ENCODE data around the gene LGR4. TPM values are rescaled to one million over a fixed set of nuclear protein-coding genes. Genes with fewer than 3 reads are reported as not detected.

LGR4 gene
- polyA plus RNA-seq, 1 donor = 27.0 TPM

DNA sequence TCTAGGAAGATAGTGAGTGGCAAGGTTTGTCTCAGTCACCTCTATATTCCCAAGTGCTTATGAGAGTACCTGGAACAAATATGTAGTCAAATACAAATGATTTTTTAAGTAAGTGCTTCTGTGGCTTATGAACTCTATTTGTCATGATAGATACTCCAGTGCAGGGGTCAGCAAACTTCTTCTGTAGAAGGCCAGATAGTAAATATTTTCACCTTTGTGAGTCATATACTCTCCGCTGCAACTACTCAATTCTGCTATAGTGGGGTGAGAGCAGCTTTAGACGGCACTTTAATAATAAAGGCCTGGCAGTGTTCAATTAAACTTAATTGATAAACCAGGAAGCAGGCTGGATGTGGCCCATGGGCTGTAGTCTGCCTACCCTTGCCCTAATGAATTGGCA is 97.2 kb downstream of the LGR4 start:
- DNase-seq = no peak

DNA sequence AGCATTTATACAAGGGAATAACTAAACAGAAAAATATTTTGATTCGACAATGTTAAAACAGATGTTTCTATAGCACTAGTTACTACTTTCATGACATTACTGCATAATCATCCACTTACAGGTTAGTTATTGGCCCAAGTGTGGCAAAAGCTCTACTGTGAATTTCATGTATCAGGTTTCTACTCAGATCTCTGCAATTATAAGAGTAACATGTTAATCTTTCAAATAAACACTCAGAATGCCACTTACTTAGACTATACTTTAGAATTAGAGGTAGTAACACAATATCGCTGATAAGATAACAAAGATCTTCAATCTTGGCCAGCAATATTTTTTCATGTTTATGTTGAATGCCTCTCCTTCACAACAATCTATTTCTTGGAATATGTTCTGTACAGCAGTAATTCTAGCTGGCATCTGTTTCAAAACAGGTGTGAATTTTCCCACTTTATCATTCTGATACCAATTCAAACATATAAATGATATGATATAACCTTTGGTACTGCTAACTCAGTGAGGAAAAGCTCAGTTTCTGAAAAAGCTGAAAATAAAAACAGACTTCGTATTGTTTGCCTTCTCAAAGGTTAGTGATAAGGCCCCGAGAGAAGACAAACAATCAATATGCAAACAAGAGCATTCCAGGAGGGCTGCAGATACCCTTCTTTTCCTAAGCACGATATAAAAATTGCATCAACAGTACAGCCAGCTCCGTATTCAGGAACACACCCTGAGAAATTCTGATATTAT is 98.6 kb downstream of the LGR4 start:
- no peak for DNase-seq

DNA sequence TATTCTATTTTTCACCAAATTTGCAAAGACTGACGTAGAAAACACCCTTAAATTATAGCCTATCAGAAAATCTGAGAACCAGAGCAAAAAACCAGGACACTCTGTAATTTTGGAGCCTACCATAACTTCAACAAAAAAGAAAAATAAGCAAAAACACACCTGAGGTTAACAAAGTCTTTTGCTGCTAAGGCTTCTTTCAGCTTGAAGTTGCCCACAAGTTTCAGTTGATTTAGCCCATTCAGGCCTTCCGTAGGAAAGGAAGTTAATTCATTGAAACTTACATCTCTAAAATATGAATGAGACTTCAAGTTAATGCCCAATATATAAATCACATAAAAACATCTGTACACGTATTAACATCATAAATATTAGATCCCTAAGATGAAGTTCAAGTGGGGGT is 99.2 kb downstream of the LGR4 start:
- no peak for DNase-seq

DNA sequence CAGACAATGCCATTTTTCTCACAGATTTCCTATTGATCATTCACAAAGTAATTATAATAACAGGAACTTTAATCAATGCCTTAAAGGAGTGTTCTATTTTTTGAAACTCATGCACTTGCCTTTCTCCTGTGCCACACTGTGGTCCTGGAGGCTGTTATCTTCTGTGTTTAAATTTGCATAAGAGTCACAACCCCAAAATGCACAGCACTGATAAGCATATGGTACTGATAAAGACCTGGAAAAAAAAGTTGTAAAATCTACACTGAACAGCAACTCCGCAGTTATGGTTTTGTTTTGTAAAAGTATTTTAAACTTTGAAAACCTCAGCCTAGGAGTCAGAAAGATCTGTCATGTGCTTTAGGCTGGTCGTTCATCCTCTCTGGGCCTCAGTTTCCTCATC is 100.4 kb downstream of the LGR4 start:
- DNase-seq = no peak

DNA sequence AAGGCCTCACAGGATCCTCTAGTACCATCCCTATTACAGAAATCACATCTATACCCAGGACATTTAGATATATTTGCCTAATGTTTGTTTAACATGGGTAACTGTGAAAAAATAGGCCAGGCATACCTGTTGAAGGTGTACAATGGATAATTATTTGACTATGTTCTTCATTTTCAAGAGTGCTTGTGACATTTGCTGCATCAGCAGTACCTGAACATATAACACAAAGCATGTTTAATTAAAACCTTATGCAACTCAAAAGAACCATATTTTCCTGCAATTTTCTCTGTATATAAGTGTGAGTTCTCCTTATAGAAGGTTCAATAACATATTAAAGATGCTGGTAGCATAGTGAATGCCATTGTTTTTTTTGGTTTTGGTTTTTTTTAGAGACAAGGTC is 101.1 kb downstream of the LGR4 start:
- no peak for DNase-seq

DNA sequence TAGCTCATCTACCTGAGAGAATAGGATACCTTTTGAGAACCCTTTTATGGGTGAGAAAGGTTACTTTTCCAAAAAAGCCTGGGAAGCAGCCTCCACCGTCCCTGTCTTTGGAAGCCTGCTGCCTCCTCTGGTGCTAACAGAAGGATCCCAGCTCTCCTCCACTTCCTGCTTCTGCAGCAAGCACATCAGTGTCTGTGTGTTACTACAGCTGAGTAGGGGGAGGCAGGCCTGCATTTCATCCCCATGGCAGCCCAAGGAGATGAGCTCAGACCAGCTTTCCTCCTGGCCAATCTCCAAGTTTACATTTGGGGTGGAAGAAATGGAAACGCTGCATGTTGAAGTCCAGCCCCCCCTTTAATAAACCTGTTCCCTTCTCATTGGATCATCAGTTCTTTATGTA is 102.2 kb downstream of the LGR4 start:
- no peak for DNase-seq

DNA sequence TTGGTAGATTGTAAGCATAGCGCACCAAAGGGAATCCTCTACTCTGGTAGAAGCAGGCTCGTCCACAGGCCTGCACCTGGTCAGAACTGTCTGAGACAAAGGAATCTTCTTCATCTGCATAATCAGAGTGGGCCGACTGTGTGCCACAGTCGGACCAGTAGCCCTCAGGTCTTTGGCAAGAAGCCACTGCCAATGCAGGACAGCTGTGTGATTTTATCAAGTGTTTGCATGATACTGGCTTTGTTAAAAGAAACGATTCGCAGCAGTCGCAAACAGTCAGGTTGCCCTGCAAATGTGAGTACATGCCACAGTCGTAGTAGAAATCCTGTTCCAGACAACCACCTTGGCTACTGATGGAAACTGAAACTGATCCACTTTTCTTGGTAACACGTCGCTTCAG is 104.7 kb downstream of the LGR4 start:
- DNase-seq = no peak

DNA sequence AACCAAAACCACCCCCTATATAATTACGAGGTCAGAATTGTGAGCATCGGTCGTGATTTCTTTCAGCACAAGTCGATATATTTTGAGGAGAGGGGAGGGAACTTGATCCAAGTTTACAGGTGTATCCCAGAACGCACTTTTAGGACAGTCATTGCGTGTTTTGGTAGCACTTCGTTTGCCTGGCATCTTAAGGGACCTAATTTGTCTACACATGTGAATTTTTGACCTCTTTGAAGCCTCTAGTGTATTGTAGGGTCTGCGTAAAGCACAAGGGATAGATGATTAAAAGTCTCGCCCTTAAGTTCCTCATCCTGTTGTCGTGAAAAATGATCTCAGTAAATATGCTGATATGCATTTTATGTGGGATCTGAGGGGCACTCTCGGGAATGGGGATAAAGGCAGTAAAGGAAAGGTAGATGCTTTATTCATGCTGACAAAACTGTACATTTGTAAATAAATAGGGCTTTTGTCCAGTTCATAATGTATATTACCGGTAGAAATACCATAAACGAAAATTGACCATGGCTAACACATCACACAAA is 108.9 kb downstream of the LGR4 start:
- DNase-seq = no peak

DNA sequence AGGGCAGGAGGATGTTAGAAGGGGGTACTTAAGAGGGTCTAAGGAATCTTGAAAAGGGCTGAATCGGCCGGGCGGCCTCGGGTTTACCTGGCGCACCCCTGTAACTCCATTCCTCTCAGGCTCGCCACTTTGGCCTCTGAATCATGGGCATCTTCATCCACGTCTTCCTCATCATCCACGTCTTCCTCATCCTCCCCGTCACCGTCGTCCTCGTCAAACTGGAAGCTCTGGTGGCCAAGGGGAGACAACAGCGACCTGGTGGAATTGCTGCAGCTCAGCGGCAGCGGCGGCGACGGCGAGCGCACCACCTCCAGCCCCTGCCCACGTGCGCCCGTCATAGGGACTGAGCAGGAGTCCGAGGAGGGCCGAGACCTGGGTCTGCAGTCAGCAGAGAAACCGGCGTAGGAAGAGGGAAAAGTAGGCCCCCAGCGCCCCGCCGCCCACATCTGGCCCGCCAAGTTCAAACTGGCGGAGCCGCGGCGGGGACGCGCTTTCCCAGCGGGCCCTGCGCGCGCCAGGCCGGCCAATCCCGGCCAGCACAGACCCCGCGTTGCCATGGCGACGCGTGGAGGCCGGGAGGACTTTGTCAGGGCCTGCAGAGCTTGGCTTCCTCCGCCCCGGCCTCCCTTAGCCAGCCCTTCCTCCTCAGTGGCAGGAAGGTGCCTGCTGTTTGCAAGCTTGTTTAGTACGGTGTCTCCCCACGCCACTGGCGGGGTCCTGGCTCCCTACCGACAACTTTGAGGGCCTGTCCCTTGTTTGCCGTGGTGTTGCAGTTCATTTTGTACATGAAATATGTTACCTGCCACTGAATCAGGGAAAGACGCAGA is 109.6 kb downstream of the LGR4 start, which contains the start of gene CCDC34:
Gene CCDC34, minus strand, starts transcription at position 467 of the 827 bp plus-strand sequence. Its CDS starts 21 bp downstream, at position 446.
- peak; percentile 98 for DNase-seq

DNA sequence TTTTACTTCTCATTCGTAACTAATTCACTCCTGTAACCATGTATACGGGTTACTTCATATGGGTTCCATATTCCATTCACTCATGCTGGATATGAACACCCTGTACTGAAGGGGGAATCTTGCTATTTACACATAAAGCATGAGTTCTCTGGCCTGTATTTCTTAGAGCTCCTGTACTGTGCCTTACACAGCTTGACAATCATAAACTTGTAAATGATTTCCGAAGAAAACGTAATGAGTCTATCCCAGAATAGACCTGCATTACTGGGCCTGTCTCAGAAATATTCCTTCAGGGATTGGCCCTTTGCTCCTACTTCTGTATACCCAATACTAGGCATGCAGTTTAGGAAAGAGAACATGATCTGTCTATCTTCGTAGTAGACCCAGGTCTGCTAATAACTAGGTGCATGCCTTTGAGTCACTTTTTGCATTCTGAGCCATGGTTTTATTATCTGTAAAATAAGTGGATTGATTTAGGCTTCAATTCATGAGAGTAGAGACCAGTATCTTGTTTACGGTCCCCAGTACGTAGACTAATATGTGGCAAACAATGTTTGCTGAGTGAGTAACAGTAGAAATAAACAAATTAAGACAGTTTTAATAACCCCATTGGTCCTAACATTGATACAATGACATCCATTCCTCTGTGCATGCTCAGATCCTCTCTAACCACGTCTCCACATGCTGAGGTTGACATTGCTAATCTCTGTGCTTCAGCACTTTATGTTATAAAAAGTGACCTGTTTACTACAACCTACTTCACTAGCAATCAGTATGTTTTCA is 110.8 kb downstream of the LGR4 start:
- DNase-seq = no peak

DNA sequence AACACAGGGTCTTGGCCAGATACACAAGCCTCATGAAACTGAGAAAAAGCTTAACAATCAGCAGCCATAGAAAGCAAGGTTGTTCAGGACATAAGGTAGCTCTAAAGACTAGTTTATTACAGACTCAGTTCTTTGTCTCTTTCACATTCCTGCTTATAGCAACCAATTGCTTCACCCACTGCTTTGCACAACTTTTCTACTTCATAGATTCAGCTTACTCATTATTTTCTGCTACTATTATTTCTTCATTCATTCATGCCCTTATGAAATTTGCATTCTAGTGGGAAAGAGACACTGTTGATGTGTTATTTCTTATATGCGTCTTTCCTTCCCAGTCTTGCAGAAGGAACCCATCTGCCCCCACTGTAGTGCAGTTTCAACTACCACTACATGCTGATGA is 114.3 kb downstream of the LGR4 start:
- no peak for DNase-seq

DNA sequence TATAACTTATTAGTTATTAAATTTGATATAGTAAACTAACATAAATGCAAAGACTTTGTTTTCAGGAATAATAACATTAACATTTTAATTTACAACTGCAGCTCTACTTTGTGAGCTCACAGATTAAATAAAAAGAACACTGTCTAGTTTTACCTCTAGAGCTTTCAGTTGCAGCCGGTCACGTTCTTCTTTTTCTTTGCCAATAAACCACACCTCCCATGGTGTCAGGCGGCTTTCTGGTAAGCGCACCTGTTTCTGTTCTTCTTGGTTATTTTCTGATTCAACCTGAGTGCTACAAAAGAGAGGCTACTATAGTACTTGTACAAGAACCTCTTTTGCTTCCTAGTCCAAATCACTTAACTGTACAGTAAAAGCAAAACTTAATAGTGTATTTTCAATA is 115.3 kb downstream of the LGR4 start:
- no peak for DNase-seq

DNA sequence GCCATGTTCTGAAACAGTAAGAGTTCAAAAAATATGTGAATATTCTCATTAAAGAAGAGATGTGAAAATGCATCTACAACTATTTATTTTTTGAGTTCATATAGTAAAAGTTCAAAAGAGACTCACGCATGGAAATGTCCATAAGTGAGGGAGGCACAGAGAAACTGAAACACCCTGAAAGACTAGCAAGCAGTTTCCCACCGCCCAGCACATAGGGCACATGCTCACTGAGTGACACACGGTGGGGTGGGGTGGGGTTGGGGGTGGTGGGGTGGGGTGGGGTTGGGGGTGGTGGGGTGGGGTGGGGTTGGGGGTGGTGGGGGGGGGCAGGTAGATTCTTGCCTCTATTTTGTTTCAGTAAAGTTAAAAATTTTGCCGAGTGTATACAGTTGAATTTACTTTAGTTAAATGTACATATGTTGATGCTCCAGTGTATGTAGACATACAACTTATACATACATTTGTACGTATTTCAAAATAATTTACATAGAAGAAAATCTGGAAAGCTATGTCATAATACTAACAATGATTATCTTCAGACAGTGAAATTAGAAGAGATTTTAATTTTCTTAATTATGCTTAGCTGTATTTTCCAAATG is 115.9 kb downstream of the LGR4 start:
- no peak for DNase-seq

DNA sequence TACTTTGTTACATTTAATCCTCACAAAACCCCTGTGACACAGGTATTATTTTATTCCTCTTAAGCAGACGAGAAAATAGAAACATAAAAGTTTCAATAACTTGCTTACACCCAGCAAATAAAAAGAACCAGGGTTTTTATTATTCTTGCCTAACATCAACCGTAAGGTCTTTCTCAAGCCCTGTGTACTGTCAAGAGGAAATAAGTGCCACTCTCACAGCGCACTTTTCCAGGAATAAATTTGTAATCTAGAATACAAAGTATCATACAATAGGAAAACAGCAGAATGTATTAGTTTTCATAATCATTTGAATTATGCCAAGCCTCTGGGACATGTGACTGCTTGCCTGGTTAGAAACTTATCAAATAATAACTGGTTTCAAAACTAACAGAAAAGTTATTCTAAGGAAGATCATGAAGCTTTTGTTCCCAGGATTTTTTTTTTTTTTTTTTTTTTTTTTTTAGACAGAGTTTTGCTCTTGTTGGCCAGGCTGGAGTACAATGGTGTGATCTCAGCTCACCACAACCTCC is 117.0 kb downstream of the LGR4 start:
- no peak for DNase-seq

DNA sequence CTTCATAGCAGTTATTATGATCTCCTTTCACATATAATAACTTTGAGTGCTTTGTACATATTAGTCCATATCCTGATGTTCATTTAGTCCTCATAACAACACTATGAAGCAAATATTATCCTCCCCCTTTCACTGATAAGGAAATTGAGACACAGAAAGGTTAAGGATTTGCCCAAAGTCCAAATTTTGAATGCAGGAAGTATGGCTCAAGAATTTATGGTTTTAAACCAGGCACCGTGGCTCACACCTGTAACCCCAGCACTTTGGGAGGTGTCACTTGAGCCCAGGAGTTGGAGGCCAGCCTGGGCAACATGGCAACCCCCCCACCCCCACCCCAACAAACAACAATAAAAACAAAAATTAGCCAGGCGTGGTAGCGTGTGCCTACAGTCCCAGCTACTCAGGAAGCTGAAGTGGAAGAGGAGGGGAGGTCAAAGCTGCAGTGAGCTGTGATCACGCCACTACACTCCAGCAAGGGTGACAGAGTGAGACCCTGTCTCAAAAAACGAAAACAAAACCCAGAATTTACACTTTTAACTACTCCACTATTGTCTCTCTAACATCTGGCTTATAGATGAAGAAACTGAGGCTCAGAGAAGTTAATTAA is 118.1 kb downstream of the LGR4 start:
- DNase-seq = no peak

DNA sequence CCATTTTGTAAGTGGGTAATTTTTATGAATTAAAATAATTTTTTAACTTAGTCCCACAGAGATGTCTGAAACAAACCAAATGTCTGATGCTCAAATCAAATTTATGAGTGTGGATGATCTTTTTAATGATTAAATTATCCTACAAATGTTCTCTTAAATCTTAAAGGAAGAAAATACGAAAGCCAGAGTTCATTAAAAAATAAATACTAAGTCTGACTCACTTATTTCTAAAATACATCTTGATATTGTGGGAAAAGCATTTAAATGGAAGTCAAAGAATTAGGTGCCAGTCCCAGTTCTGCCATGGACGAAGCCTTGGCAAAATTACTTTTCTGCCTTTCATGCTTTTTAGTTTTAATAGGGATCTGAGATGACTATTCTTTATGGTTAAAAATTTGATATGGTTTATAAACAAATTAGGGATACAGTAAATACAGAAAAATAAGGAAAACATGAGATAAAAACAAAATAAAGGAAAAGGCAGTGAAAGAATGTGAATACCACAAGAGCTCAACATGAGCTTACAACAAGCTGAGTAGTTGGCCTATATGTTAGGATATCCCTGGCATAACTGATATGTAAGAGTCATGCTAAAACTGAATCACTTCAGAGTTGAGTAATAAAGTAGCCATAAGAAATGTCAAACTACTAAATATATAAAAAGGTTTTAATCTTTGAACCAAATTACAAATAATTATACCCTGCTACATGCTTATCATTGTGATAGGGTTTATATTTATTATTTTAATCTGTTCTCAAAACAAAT is 118.8 kb downstream of the LGR4 start:
- DNase-seq = no peak

DNA sequence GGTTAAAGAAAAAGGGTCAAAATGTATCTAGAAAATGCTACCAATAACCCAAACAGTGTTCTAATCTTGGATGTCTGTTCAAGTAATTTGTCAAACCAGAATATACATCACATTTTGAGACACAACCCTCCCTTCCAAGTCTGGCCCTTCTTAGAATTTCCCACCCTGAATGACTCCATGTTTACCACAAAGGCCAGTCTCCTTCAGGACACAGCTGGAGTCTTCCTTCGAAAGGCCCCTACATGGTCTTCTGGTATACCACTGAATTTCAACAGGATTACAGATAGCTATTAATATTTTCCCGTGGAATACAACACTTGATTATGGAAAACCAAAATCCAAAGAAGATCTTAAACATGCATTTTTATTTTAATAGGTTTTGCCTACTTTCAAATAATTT is 119.8 kb downstream of the LGR4 start:
- no peak for DNase-seq

DNA sequence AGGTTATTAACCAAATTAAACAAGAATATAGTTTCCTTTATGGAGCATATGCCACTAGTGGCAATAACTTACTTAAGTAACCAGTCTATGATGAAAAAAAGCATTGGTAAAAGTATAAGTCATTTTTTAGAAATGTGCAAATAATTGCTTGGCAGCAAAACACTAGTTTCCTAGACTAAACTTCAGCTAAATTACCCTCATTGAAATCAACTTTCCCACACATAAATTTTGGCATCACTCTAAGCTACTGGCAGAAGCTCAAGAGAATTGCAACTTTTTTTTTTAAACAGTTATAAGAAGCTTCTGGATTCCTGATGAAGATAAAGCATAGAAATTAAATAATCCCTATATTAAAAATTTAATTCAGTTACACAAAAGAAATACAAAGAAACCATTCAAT is 122.1 kb downstream of the LGR4 start:
- no peak for DNase-seq

DNA sequence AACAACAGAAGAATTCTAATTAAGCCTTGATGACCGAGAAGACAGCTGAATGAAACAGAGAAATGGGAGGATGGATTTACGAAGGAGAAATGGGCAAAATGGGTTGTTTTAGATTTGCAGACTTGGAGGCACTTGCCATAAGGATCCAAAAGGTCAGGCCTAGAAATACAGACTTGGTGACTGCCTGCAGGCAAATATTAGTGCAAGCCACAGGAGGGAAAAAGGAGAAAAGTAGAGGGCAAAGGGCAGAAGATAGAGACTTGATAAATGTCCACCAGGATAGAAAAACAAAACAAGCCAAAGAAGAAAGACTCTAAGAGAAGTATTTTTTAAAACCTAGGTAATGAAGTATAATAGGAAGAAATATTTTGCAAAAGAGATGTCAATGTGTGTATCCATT is 122.7 kb downstream of the LGR4 start:
- DNase-seq = no peak

DNA sequence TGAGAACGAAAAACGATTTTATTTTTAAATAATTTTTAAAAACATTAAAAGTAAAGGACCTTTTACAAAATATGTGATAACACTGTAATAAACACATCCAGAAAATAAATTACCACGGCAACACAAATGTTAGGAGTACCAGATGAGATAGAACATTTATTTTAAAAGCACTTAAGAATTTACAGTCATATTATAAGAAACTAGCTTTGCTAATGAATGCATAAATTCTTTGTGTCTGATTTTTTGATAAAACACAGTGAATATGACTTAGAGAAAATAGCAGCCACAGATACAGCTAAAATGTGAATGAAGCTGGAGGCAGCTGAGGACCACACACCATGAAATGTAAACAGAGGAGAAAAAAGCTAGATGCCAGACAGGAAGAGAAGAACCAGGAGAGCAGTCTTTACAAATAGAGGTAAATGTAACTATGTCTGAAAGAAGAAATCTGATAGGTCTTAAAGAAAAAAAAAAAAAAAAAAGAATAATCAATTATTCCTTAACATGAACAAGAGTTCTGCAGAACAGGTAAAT is 124.2 kb downstream of the LGR4 start:
- DNase-seq = no peak

Measured in hindlimb muscle (tissue), 1 donor.